HCT116 (cell line): ENCODE measurements around the gene KLHL22. TPM values are rescaled to one million over a fixed set of nuclear protein-coding genes. Genes with fewer than 3 reads are reported as not detected.

Experiments used
- ATAC-seq: fragments of 200-7000 bp; cut with Tn5 transposase; 2 replicates; pipeline ENCODE4 v1.9.1; 2020; ENCODE audit warnings: mild to moderate bottlenecking, moderate library complexity
- BruUV-seq: library from RNA; stranded (reverse); fragments of 400-500 nt; replicated peaks from 2 replicates; lab custom pipeline; 2021; lab: Mats Ljungman, UMichigan
- CTCF ChIA-PET: fragments of 300-600 bp; sonication (Branson Sonifier 250); formaldehyde crosslinking; loops from one replicate; lab custom pipeline; 2021; ENCODE audit warnings: antibody characterized with exemption; lab: Charles Lee
- POLR2A ChIA-PET: fragments of 300-600, 350-600 bp; sonication (Branson Sonifier 250); formaldehyde crosslinking; loops from one replicate; lab custom pipeline; 2021; ENCODE audit warnings: antibody characterized with exemption; lab: Charles Lee
- RAD21 ChIA-PET, 2 experiments: fragments of 300-600 bp; sonication (Branson Sonifier 250); formaldehyde crosslinking; loops; one replicate each; lab custom pipeline; 2023; ENCODE audit warnings: low total read pairs in 2 of 2; ENCODE audit not compliant: uncharacterized antibody in 2 of 2, unreplicated experiment in 2 of 2, low non-redundant PET in 1 of 2; lab: Charles Lee
- DNase-seq: peaks from one replicate; pipeline ENCODE4 v3.0.0-alpha.2; 2010; ENCODE audit warnings: low read depth, low spot score
- H2AFZ ChIP-seq: fragments of 200-600 bp; shearing (Covaris generic), sonication (generic); 2 replicates; pipeline ENCODE4 v1.6.1; 2017; ENCODE audit warnings: low read depth, mixed run types, mixed read lengths, antibody characterized with exemption, low read length; ENCODE audit not compliant: poor library complexity, severe bottlenecking
- H3K27ac ChIP-seq: 2 replicates; pipeline ENCODE4 v1.5.1; 2012; ENCODE audit warnings: low read depth, low read length
- H3K27me3 ChIP-seq: fragments of 200-600 bp; sonication (generic); 2 replicates; pipeline ENCODE4 v1.6.1; 2016; ENCODE audit warnings: mixed run types, low read length, mixed read lengths; ENCODE audit not compliant: insufficient read depth
- H3K36me3 ChIP-seq, 2 experiments: fragments of 200-500 bp in 1 of 2; fragments of 200-600 bp in 1 of 2; sonication (Bioruptor generic) in 1 of 2; sonication (generic) in 1 of 2; 2 replicates each; pipeline versions ENCODE4 v1.5.1 to v1.6.1; 2014 to 2016; ENCODE audit warnings: low read length in 2 of 2, inconsistent platforms in 1 of 2, mixed read lengths in 1 of 2, mixed run types in 1 of 2; ENCODE audit not compliant: insufficient read depth in 2 of 2, control insufficient read depth in 1 of 2
- H3K4me1 ChIP-seq, 2 experiments: fragments of 200-600 bp in 1 of 2; sonication (generic) in 1 of 2; 2 replicates each; pipeline versions ENCODE4 v1.5.1 to v1.6.1; 2012 to 2017; ENCODE audit warnings: low read length in 2 of 2, inconsistent platforms in 1 of 2, mild to moderate bottlenecking in 1 of 2, mixed read lengths in 1 of 2, mixed run types in 1 of 2, moderate library complexity in 1 of 2; ENCODE audit not compliant: insufficient read depth in 2 of 2, control insufficient read depth in 1 of 2
- H3K4me2 ChIP-seq: fragments of 200-600 bp; sonication (generic); 2 replicates; pipeline ENCODE4 v1.6.1; 2017; ENCODE audit warnings: mixed run types, low read length, mixed read lengths
- H3K4me3 ChIP-seq, 2 experiments: fragments of 200-600 bp in 1 of 2; sonication (generic) in 1 of 2; replicated peaks in 1 of 2; 2 replicates each; pipeline ENCODE4 v1.5.1; 2011 to 2016; ENCODE audit warnings: low read length in 2 of 2, control low read depth in 1 of 2, low read depth in 1 of 2, mild to moderate bottlenecking in 1 of 2, mixed read lengths in 1 of 2, mixed run types in 1 of 2
- H3K79me2 ChIP-seq: fragments of 200-600 bp; sonication (generic); 2 replicates; pipeline ENCODE4 v1.6.1; 2017; ENCODE audit warnings: mild to moderate bottlenecking, mixed run types, low read length, moderate library complexity, mixed read lengths; ENCODE audit not compliant: insufficient read depth
- H3K9ac ChIP-seq: fragments of 200-600 bp; sonication (generic); 2 replicates; pipeline ENCODE4 v1.6.1; 2016; ENCODE audit warnings: low read length, mixed read lengths
- H3K9me2 ChIP-seq: fragments of 200-600 bp; sonication (generic), shearing (Covaris generic); 2 replicates; pipeline ENCODE4 v1.6.1; 2017; ENCODE audit warnings: mixed run types, mild to moderate bottlenecking, moderate library complexity; ENCODE audit not compliant: insufficient read depth
- H3K9me3 ChIP-seq, 2 experiments: fragments of 200-500 bp in 1 of 2; fragments of 200-600 bp in 1 of 2; sonication (Bioruptor generic) in 1 of 2; sonication (generic) in 1 of 2; 2 replicates each; pipeline ENCODE4 v1.6.1; 2014 to 2017; ENCODE audit warnings: low read length in 2 of 2, mixed read lengths in 2 of 2, inconsistent platforms in 1 of 2, low read depth in 1 of 2, mild to moderate bottlenecking in 1 of 2, mixed run types in 1 of 2, moderate library complexity in 1 of 2; ENCODE audit not compliant: control insufficient read depth in 1 of 2, insufficient read depth in 1 of 2
- H4K20me1 ChIP-seq: fragments of 200-600 bp; sonication (generic), shearing (Covaris generic); 2 replicates; pipeline ENCODE4 v1.6.1; 2017; ENCODE audit warnings: mixed run types, mild to moderate bottlenecking, moderate library complexity; ENCODE audit not compliant: insufficient read depth
- EGR1 ChIP-seq: IDR thresholded peaks from 2 replicates; pipeline ENCODE4 v1.6.1; 2012; ENCODE audit warnings: low read depth
- ELF1 ChIP-seq: IDR thresholded peaks from 2 replicates; pipeline ENCODE4 v1.6.1; 2012; ENCODE audit warnings: low read depth, borderline replicate concordance
- POLR2AphosphoS5 ChIP-seq: IDR thresholded peaks from 2 replicates; pipeline ENCODE4 v1.6.1; 2011; ENCODE audit warnings: mild to moderate bottlenecking, low read depth, low read length, moderate library complexity
- REST ChIP-seq: IDR thresholded peaks from 2 replicates; pipeline ENCODE4 v1.6.1; 2012; ENCODE audit warnings: low read depth
- YY1 ChIP-seq: IDR thresholded peaks from 2 replicates; pipeline ENCODE4 v1.6.1; 2011; ENCODE audit warnings: low read length, low read depth, moderate library complexity, mild to moderate bottlenecking; ENCODE audit not compliant: insufficient replicate concordance; ENCODE audit errors: extremely low read depth
- intact Hi-C: fragments of 100-400 bp; cut with micrococcal nuclease; formaldehyde crosslinking; loops from 2 replicates; pipeline ENCODE4 v1.10.0; 2022
- total RNA-seq: library from RNA; stranded (reverse); gene quantifications from one replicate; pipeline ENCODE4 v1.2.1, GENCODE V29; 2021; ENCODE audit not compliant: unreplicated experiment

Gene KLHL22
- total RNA-seq, 1 experiment from 2014 or later, result 16.4 TPM

DNA sequence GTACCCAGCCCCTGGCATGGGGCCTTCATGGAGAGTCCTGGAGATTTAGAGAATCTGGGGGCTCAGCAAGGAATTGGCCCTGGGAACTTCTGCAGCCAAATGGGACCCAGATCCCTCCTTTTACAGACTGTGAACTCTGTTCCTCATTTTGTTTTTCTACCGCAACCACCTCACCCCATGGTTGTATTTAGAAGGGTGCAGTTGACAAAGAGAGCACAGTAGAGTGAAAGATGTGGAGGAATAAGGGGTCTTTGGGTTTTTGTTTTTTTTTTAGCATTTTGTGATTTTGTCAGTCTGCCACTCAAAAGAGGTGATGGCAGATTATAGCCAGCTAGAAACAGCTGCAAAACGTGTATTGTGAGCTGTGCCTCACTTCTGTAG is 99.7 kb downstream of the KLHL22 start (continued):
- no peak for TF ChIP-seq REST

DNA sequence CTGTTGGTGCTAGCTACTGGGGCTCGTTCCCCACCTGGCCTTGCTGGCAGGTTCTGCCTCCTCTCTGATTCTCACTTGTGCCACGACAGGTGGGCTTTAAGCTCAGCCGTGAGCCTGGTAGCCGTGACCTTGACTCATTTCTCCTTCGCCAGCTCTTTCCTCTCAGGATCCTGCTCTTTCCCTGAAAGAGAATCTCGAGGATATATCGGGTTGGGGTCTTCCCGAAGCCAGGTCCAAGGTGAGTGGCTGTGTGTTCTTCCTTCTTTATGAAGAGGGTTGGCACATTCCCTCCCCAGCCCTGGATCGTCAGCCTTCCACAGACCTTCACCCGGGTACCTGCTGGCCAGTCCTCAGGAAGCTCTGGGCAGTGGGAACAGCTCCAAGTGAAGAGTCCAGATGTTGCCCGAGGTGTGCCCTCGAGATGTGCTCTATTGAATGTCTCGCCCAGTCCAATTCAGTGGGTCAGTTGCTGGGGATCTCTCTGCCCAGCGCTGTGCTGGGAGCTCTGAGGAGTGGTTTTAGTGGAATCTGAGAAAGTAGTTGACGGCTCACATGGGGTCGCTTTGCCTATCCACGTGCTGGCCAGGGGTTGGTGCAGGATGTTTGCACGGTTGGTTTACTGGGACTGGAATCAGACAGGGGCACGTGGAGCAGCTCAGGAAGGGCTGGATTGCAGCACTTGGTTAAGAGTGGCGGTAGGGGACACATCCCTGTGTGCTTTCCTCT is 100.3 kb downstream of the KLHL22 start:
- peak overlapping the region; percentile 88; the same call in 1 of the 2 replicates for H3K9ac ChIP-seq
- H3K36me3 ChIP-seq, result no peaks in the 10 kb centered on the region; a peak in 1 of 4 replicates
- H3K79me2 ChIP-seq, result peaks cover 7% of the 10 kb centered on the region; the same call in 1 of the 2 replicates
- TF ChIP-seq EGR1 (no peak), POLR2AphosphoS5 (no peak), REST (no peak), ELF1 (no peak), YY1 (no peak)
- H2AFZ ChIP-seq, result no peak overlapping the region
- intact Hi-C loops, result no loop called here
- no peaks in the 10 kb centered on the region for H4K20me1 ChIP-seq
- no peaks in the 10 kb centered on the region for H3K9me3 ChIP-seq
- H3K27me3 ChIP-seq, result no peaks in the 10 kb centered on the region
- ChIA-PET POLR2A (no interaction called here), CTCF (no interaction called here), RAD21 (interaction anchor here in 1 of 2 experiments (0.7 kb wide), 1 partner anchor 174 kb away, joined by 3 read pairs; no protein-coding TSS in a partner anchor)
- no TSS peak for BruUV-seq
- H3K4me3 ChIP-seq, result peak overlapping the region; percentile 76 to 93
- H3K27ac ChIP-seq, result no peak overlapping the region
- peak overlapping the region; percentile 96 for H3K4me2 ChIP-seq
- DNase-seq (no peak), ATAC-seq (no peak)
- H3K4me1 ChIP-seq, result peaks cover 9 to 22% of the 10 kb centered on the region in 2 experiments
- no peaks in the 10 kb centered on the region for H3K9me2 ChIP-seq
